Activated B cell treated with CpG ODN at 0.5 μM for 24 hours (primary cell): ENCODE results near the gene UBE2E1. TPM values are rescaled to one million over a fixed set of nuclear protein-coding genes. Genes with fewer than 3 reads are reported as not detected.

Source experiments
- ATAC-seq: fragments of 200-7000 bp; cut with Tn5 transposase; one replicate; pipeline ENCODE4 v1.10.0; 2021; ENCODE audit warnings: low read depth, mild to moderate bottlenecking, moderate library complexity
- CTCF ChIA-PET: fragments of 350-600 bp; sonication (Branson Sonifier 250); formaldehyde crosslinking; loops from one replicate; lab custom pipeline; 2021; ENCODE audit warnings: antibody characterized with exemption; lab: Charles Lee
- POLR2A ChIA-PET: fragments of 350-600 bp; sonication (Branson Sonifier 250); formaldehyde crosslinking; loops from one replicate; lab custom pipeline; 2021; ENCODE audit warnings: antibody characterized with exemption; lab: Charles Lee
- DNase-seq: peaks from one replicate; pipeline ENCODE4 v3.0.0; 2022
- H3K27ac Mint-ChIP-seq: one replicate; pipeline ENCODE4 v1.8.0; 2020; ENCODE audit warnings: mixed read lengths
- H3K27me3 Mint-ChIP-seq: one replicate; pipeline ENCODE4 v1.8.0; 2021; ENCODE audit warnings: mixed read lengths
- H3K36me3 Mint-ChIP-seq: one replicate; pipeline ENCODE4 v1.8.0; 2021; ENCODE audit warnings: low read depth, mixed read lengths
- H3K4me1 Mint-ChIP-seq: one replicate; pipeline ENCODE4 v1.8.0; 2021; ENCODE audit warnings: mixed read lengths
- H3K4me3 Mint-ChIP-seq: one replicate; pipeline ENCODE4 v1.8.0; 2020; ENCODE audit warnings: mild to moderate bottlenecking, mixed read lengths
- H3K9me3 Mint-ChIP-seq: one replicate; pipeline ENCODE4 v1.8.0; 2020; ENCODE audit warnings: mixed read lengths
- CTCF ChIP-seq: fragments of 200-600 bp; IDR thresholded peaks from one replicate; pipeline ENCODE4 v1.8.0; 2022; ENCODE audit warnings: antibody characterized with exemption, mild to moderate bottlenecking
- intact Hi-C: fragments of 100-400 bp; cut with micrococcal nuclease; formaldehyde crosslinking; loops from one replicate; pipeline ENCODE4 v1.15.1; 2024
- total RNA-seq: library from RNA; stranded (reverse); gene quantifications from 2 replicates; pipeline ENCODE4 v1.2.3, GENCODE V29; 2022

The UBE2E1 gene
- total RNA-seq, 1 donor from 2014 or later = 85.2 TPM

- ChIA-PET POLR2A (interaction anchor here (0.6 to 1.2 kb wide), 4 partner anchors 7 to 80 kb away, joined by 3 to 7 read pairs (median 3); partner anchors contain the start of genes NKIRAS1 and RPL15), CTCF (interaction anchor here (0.8 to 1.5 kb wide), 2 partner anchors 14 to 52 kb away, joined by 3 to 4 read pairs; no protein-coding TSS in a partner anchor)
- DNase-seq (no peak), ATAC-seq (peak; percentile 40)
- TF ChIP-seq CTCF = no peak
- no peak overlapping the region for H3K4me3 Mint-ChIP-seq
- peaks cover 4% of the 10 kb centered on the region for H3K36me3 Mint-ChIP-seq
- no peaks in the 10 kb centered on the region for H3K27me3 Mint-ChIP-seq
- no peaks in the 10 kb centered on the region for H3K9me3 Mint-ChIP-seq
- H3K4me1 Mint-ChIP-seq = peaks cover 67% of the 10 kb centered on the region
- intact Hi-C loops = loop anchor here (1.0 to 10.0 kb wide), 2 partner anchors 7 to 392 kb away; no protein-coding TSS in a partner anchor
- no peak overlapping the region for H3K27ac Mint-ChIP-seq
Measured at GRCh38 chr3:23836536-23837230, 30.9 kb downstream of the UBE2E1 start.

- H3K4me1 Mint-ChIP-seq = peaks cover 64% of the 10 kb centered on the region
Measured at GRCh38 chr3:23837286-23837685, 31.5 kb downstream of the UBE2E1 start.

GRCh38 chr3:23837691-23838090 is 31.9 kb downstream of the UBE2E1 start:
- CTCF ChIA-PET = interaction anchor here (1.5 kb wide), 1 partner anchor 13 kb away, joined by 3 read pairs; no protein-coding TSS in a partner anchor
- Mint-ChIP-seq H3K36me3 (peaks cover 7% of the 10 kb centered on the region), H3K27me3 (no peaks in the 10 kb centered on the region), H3K4me1 (peaks cover 60% of the 10 kb centered on the region), H3K27ac (no peak overlapping the region), H3K9me3 (no peaks in the 10 kb centered on the region), H3K4me3 (no peak overlapping the region)
- ATAC-seq = no peak
- intact Hi-C loops = loop anchor here (1.0 to 10.0 kb wide), 2 partner anchors 8 to 393 kb away; no protein-coding TSS in a partner anchor
- no peak for TF ChIP-seq CTCF
- POLR2A ChIA-PET = interaction anchor here (0.6 to 0.8 kb wide), 3 partner anchors 8 to 142 kb away, joined by 3 read pairs; no protein-coding TSS in a partner anchor
- DNase-seq = no peak

More at GRCh38 chr3:23837286-23837685, 31.5 kb downstream of the UBE2E1 start:
- peaks cover 7% of the 10 kb centered on the region for H3K36me3 Mint-ChIP-seq
- intact Hi-C loops = loop anchor here (1.0 to 10.0 kb wide), 2 partner anchors 8 to 392 kb away; no protein-coding TSS in a partner anchor
- H3K27me3 Mint-ChIP-seq = no peaks in the 10 kb centered on the region
- H3K4me3 Mint-ChIP-seq = peak overlapping the region; percentile 15
- no peak for DNase-seq
- H3K9me3 Mint-ChIP-seq = no peaks in the 10 kb centered on the region
- ChIA-PET POLR2A (interaction anchor here (0.6 to 1.0 kb wide), 3 partner anchors 8 to 142 kb away, joined by 3 read pairs; no protein-coding TSS in a partner anchor), CTCF (interaction anchor here (1.5 kb wide), 1 partner anchor 13 kb away, joined by 3 read pairs; no protein-coding TSS in a partner anchor)
- no peak overlapping the region for H3K27ac Mint-ChIP-seq
- no peak for ATAC-seq
- TF ChIP-seq CTCF = no peak

- ATAC-seq (no peak), DNase-seq (no peak)
- POLR2A ChIA-PET = interaction anchor here (0.6 kb wide), 1 partner anchor 47 kb away, joined by 3 read pairs; no protein-coding TSS in a partner anchor
- CTCF ChIA-PET = no interaction called here
- no peak overlapping the region for H3K4me3 Mint-ChIP-seq
- H3K27ac Mint-ChIP-seq = no peak overlapping the region
- peaks cover 60% of the 10 kb centered on the region for H3K4me1 Mint-ChIP-seq
- intact Hi-C loops = no loop called here
- no peaks in the 10 kb centered on the region for H3K27me3 Mint-ChIP-seq
- peaks cover 5% of the 10 kb centered on the region for H3K36me3 Mint-ChIP-seq
- no peaks in the 10 kb centered on the region for H3K9me3 Mint-ChIP-seq
- no peak for TF ChIP-seq CTCF
Measured at GRCh38 chr3:23840521-23840920, 34.8 kb downstream of the UBE2E1 start.

- TF ChIP-seq CTCF = no peak
- Mint-ChIP-seq H3K4me1 (peaks cover 41% of the 10 kb centered on the region), H3K36me3 (peaks cover 5% of the 10 kb centered on the region), H3K27me3 (no peaks in the 10 kb centered on the region), H3K4me3 (no peak overlapping the region), H3K9me3 (no peaks in the 10 kb centered on the region), H3K27ac (no peak overlapping the region)
- POLR2A ChIA-PET = no interaction called here
- intact Hi-C loops = loop anchor here (1.0 kb wide), 1 partner anchor 13 kb away; no protein-coding TSS in a partner anchor
- ATAC-seq (no peak), DNase-seq (no peak)
- CTCF ChIA-PET = interaction anchor here (1.5 kb wide), 1 partner anchor 10 kb away, joined by 8 read pairs; no protein-coding TSS in a partner anchor
Measured at GRCh38 chr3:23843869-23844268, 38.1 kb downstream of the UBE2E1 start.
